PC-3 (cell line): ENCODE measurements around the gene HCLS1.

ENCODE experiments used
- EZH2 ChIP-seq: fragments of 300-600 bp; sonication (generic); IDR thresholded peaks from one replicate; pipeline ENCODE4 v1.6.1; 2017; ENCODE audit warnings: antibody characterized with exemption, mild to moderate bottlenecking, low read length; ENCODE audit not compliant: unreplicated experiment
- TF ChIP-seq, protein P1 (sequence below): fragments of 300-600 bp; sonication (generic); conservative IDR thresholded peaks from 2 replicates; pipeline ENCODE4 v1.5.1; 2017; ENCODE audit warnings: antibody characterized with exemption, low read depth, mild to moderate bottlenecking, low read length

GRCh38 chr3:121698901-121699300, 38.2 kb upstream of the HCLS1 start:
- TF ChIP-seq, protein P1, sequence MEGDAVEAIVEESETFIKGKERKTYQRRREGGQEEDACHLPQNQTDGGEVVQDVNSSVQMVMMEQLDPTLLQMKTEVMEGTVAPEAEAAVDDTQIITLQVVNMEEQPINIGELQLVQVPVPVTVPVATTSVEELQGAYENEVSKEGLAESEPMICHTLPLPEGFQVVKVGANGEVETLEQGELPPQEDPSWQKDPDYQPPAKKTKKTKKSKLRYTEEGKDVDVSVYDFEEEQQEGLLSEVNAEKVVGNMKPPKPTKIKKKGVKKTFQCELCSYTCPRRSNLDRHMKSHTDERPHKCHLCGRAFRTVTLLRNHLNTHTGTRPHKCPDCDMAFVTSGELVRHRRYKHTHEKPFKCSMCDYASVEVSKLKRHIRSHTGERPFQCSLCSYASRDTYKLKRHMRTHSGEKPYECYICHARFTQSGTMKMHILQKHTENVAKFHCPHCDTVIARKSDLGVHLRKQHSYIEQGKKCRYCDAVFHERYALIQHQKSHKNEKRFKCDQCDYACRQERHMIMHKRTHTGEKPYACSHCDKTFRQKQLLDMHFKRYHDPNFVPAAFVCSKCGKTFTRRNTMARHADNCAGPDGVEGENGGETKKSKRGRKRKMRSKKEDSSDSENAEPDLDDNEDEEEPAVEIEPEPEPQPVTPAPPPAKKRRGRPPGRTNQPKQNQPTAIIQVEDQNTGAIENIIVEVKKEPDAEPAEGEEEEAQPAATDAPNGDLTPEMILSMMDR = no peak
- TF ChIP-seq EZH2 = no peak
